ENCODE data around the gene CAPN10.
A peak's percentile ranks its signal among the peaks of the same experiment; 100 is the strongest.
"Not testable (repeated sequence)": the region's sequence is repeated elsewhere in the genome, so short reads cannot be mapped to it uniquely, and the experiment has no call there.

CAPN10 gene

DNA sequence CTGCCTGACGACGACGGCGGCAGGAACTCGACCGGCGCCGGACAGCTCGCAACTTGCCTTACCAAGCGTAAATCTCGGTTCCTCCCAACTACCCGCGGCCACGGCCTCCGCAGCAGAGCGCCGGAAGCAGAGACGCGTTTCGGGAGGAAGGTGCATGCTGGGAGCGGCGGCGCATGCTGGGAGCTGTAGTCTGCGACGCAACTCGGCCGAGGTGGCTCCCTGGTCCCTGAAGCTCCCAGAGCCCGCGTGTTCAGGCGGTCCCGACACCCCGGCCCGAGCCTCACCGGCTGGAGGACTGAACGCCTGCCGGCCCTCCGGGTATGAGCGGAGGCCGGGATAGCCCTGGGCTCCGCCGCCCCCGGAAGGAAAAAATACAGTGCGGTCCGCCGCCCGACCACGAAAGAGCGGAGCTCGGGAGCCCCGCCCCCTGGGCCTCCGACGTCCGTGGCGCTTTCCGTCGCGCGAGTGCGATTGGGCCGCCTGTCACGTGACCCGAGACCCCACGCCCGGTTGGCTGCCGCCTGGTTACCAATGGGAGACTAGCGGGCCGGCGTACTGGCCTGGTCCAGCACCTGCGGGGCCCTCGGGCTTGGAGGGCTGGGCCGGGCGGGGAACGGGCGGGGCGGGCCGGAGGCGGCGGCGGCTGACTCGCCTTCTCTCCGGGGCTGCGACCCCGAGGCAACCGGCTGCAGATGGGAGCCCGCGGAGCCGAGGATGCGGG lies at the start of gene CAPN10:
CAPN10 (plus strand) TSS at position 537 of the 721 bp plus-strand sequence; CDS start at position 715, 178 bp downstream.
- H3K4me1 ChIP-seq (ENCODE audit: control insufficient read depth, insufficient read depth, low read length), result peaks cover 28% of the 10 kb centered on the region
- H3K9ac ChIP-seq (ENCODE audit: low read length), result peak within 1 kb of the TSS; percentile 84
- H3K9me3 ChIP-seq (ENCODE audit: control insufficient read depth, low read length), result no peaks in the 10 kb centered on the region
- no peaks in the 10 kb centered on the region for H3K27me3 ChIP-seq (ENCODE audit: control insufficient read depth, insufficient read depth, low read length)
- peaks cover 3% of the 10 kb centered on the region for H3K36me3 ChIP-seq (ENCODE audit: control insufficient read depth, insufficient read depth, low read length)
- H3K4me3 ChIP-seq (ENCODE audit: low read length), result peak within 1 kb of the TSS; percentile 51

GRCh38 chr2:240538031-240538780 lies 48.3 kb upstream of the CAPN10 start:
- Histone ChIP-seq H3K27me3 (ENCODE audit: control insufficient read depth, insufficient read depth, low read length) (no peaks in the 10 kb centered on the region), H3K4me3 (ENCODE audit: low read length) (no peak overlapping the region)

GRCh38 chr2:240539101-240539500 lies 47.4 kb upstream of the CAPN10 start:
- not testable (repeated sequence) for H3K9me3 ChIP-seq (ENCODE audit: control insufficient read depth, low read length); H3K27me3 ChIP-seq (ENCODE audit: control insufficient read depth, insufficient read depth, low read length)

More at GRCh38 chr2:240538031-240538780, 48.3 kb upstream of the CAPN10 start:
- peaks cover 9% of the 10 kb centered on the region for H3K36me3 ChIP-seq (ENCODE audit: control insufficient read depth, insufficient read depth, low read length)
- H3K9me3 ChIP-seq (ENCODE audit: control insufficient read depth, low read length), result no peaks in the 10 kb centered on the region
- H3K9ac ChIP-seq (ENCODE audit: low read length), result no peak overlapping the region
- no peaks in the 10 kb centered on the region for H3K4me1 ChIP-seq (ENCODE audit: control insufficient read depth, insufficient read depth, low read length)

DNA sequence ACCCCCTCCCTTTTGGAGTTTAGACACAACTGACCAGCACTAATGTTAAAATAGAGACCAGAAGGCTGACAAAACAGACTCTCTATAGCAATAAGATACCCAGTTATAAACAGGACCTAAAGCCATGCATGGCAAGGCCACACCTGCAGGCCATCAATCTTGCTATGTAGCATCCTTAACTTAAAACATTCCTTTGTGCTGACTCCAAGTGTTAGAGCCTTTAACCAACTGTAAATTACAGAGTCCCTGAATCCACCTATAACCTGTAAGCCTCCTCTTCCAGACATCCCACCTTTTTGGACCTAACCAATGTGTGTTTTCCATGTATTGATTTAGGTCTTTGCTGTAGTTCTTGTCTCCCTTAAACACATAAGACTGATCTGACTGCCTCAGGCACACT lies 46.6 kb upstream of the CAPN10 start:
- Histone ChIP-seq H3K9ac (ENCODE audit: low read length) (no peak overlapping the region), H3K27me3 (ENCODE audit: control insufficient read depth, insufficient read depth, low read length) (no peaks in the 10 kb centered on the region), H3K36me3 (ENCODE audit: control insufficient read depth, insufficient read depth, low read length) (peaks cover 9% of the 10 kb centered on the region), H3K4me1 (ENCODE audit: control insufficient read depth, insufficient read depth, low read length) (no peaks in the 10 kb centered on the region), H3K4me3 (ENCODE audit: low read length) (no peak overlapping the region), H3K9me3 (ENCODE audit: control insufficient read depth, low read length) (no peaks in the 10 kb centered on the region)

More at GRCh38 chr2:240539101-240539500, 47.4 kb upstream of the CAPN10 start:
- not testable (repeated sequence) for H3K9ac ChIP-seq (ENCODE audit: low read length); H3K4me3 ChIP-seq (ENCODE audit: low read length); H3K4me1 ChIP-seq (ENCODE audit: control insufficient read depth, insufficient read depth, low read length); H3K36me3 ChIP-seq (ENCODE audit: control insufficient read depth, insufficient read depth, low read length)

GRCh38 chr2:240551288-240551687 lies 35.2 kb upstream of the CAPN10 start:
- Histone ChIP-seq H3K4me3 (ENCODE audit: low read length) (no peak overlapping the region), H3K4me1 (ENCODE audit: control insufficient read depth, insufficient read depth, low read length) (no peaks in the 10 kb centered on the region), H3K27me3 (ENCODE audit: control insufficient read depth, insufficient read depth, low read length) (no peaks in the 10 kb centered on the region), H3K9me3 (ENCODE audit: control insufficient read depth, low read length) (no peaks in the 10 kb centered on the region), H3K9ac (ENCODE audit: low read length) (no peak overlapping the region), H3K36me3 (ENCODE audit: control insufficient read depth, insufficient read depth, low read length) (peaks cover 5% of the 10 kb centered on the region)

GRCh38 chr2:240551811-240552210 lies 34.7 kb upstream of the CAPN10 start:
- no peaks in the 10 kb centered on the region for H3K27me3 ChIP-seq (ENCODE audit: control insufficient read depth, insufficient read depth, low read length)
- peaks cover 5% of the 10 kb centered on the region for H3K36me3 ChIP-seq (ENCODE audit: control insufficient read depth, insufficient read depth, low read length)
- H3K9me3 ChIP-seq (ENCODE audit: control insufficient read depth, low read length), result no peaks in the 10 kb centered on the region
- no peak overlapping the region for H3K9ac ChIP-seq (ENCODE audit: low read length)
- peaks cover 4% of the 10 kb centered on the region for H3K4me1 ChIP-seq (ENCODE audit: control insufficient read depth, insufficient read depth, low read length)
- H3K4me3 ChIP-seq (ENCODE audit: low read length), result no peak overlapping the region

DNA sequence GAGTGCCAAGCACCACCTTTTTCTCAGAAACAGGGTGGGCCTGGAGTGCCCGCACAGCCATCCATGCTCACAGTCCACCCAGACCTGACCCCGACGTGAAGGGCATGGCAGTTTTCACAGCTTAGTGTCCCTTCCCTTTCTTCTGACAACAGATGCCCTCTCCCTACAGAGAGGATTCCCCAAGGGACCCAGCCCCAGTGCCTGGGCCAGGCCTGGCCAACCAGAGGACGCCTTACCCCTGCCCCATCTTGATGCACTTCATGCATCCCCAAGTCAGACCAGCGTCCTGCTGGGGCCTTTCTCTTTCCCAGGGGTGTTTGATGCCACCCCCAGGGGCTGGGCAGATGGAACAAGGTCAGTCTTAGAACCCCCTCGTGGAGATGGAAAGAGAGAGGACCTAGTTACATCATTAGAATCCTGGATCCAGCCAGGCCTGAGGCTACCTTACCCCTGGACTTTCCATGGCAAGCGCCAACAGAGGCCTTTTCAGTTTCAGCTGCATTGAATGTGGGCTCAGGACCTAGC lies 32.5 kb upstream of the CAPN10 start:
- no peak overlapping the region for H3K4me3 ChIP-seq (ENCODE audit: low read length)
- H3K36me3 ChIP-seq (ENCODE audit: control insufficient read depth, insufficient read depth, low read length), result peaks cover 5% of the 10 kb centered on the region
- no peak overlapping the region for H3K9ac ChIP-seq (ENCODE audit: low read length)
- H3K9me3 ChIP-seq (ENCODE audit: control insufficient read depth, low read length), result no peaks in the 10 kb centered on the region
- no peaks in the 10 kb centered on the region for H3K27me3 ChIP-seq (ENCODE audit: control insufficient read depth, insufficient read depth, low read length)
- peaks cover 18% of the 10 kb centered on the region for H3K4me1 ChIP-seq (ENCODE audit: control insufficient read depth, insufficient read depth, low read length)

DNA sequence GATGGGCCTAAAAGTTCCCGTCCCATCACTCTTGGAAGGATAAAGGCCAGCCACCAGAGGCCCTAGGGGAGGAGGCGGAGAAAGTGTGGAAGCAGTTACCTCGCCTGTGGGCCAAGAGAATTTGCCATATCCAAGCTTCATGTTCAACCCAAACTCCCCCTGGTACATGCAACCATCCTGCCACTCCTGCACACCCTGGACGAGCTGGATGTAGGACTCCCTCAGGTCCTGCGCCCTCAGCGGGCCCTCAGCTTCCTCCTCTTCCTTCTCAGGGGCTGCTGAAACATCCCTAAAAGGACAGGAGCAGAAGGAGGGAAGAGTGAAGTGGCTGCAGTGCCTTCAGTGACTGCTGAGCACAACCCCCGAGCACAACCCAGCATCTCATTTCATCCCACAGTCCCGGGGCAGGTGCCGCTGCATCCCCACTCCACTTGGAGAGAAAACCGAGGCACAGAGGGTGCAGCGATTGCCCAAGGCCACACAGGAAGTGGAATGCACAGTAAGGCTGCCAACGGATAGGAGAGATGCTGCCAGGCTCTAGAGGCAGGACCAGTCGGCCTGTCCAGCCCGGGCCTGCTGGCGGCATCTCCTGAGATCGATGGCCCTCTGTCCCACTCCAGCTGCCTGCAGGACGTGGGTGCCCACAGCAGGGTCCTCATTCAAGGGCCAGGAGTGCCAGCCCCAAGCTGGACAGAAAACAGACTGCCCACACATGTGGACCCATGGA lies 31.6 kb upstream of the CAPN10 start:
- Histone ChIP-seq H3K9me3 (ENCODE audit: control insufficient read depth, low read length) (no peaks in the 10 kb centered on the region), H3K9ac (ENCODE audit: low read length) (no peak overlapping the region), H3K27me3 (ENCODE audit: control insufficient read depth, insufficient read depth, low read length) (no peaks in the 10 kb centered on the region), H3K4me3 (ENCODE audit: low read length) (no peak overlapping the region), H3K36me3 (ENCODE audit: control insufficient read depth, insufficient read depth, low read length) (peaks cover 5% of the 10 kb centered on the region), H3K4me1 (ENCODE audit: control insufficient read depth, insufficient read depth, low read length) (peaks cover 26% of the 10 kb centered on the region)

- no peak overlapping the region for H3K4me3 ChIP-seq (ENCODE audit: low read length)
- H3K27me3 ChIP-seq (ENCODE audit: control insufficient read depth, insufficient read depth, low read length), result no peaks in the 10 kb centered on the region
- H3K9ac ChIP-seq (ENCODE audit: low read length), result no peak overlapping the region
- H3K36me3 ChIP-seq (ENCODE audit: control insufficient read depth, insufficient read depth, low read length), result peaks cover 5% of the 10 kb centered on the region
- H3K9me3 ChIP-seq (ENCODE audit: control insufficient read depth, low read length), result no peaks in the 10 kb centered on the region
- peaks cover 26% of the 10 kb centered on the region for H3K4me1 ChIP-seq (ENCODE audit: control insufficient read depth, insufficient read depth, low read length)
These were observed 30.8 kb upstream of the CAPN10 start for GRCh38 chr2:240555541-240556250.

- H3K27me3 ChIP-seq (ENCODE audit: control insufficient read depth, insufficient read depth, low read length), result no peaks in the 10 kb centered on the region
- H3K4me3 ChIP-seq (ENCODE audit: low read length), result no peak overlapping the region
- peaks cover 30% of the 10 kb centered on the region for H3K4me1 ChIP-seq (ENCODE audit: control insufficient read depth, insufficient read depth, low read length)
- H3K36me3 ChIP-seq (ENCODE audit: control insufficient read depth, insufficient read depth, low read length), result peaks cover 5% of the 10 kb centered on the region
- no peak overlapping the region for H3K9ac ChIP-seq (ENCODE audit: low read length)
- H3K9me3 ChIP-seq (ENCODE audit: control insufficient read depth, low read length), result no peaks in the 10 kb centered on the region
These were observed 29.9 kb upstream of the CAPN10 start for GRCh38 chr2:240556553-240557100.

GRCh38 chr2:240557101-240557751 lies 29.3 kb upstream of the CAPN10 start:
- Histone ChIP-seq H3K4me1 (ENCODE audit: control insufficient read depth, insufficient read depth, low read length) (peaks cover 36% of the 10 kb centered on the region), H3K27me3 (ENCODE audit: control insufficient read depth, insufficient read depth, low read length) (no peaks in the 10 kb centered on the region), H3K4me3 (ENCODE audit: low read length) (no peak overlapping the region), H3K36me3 (ENCODE audit: control insufficient read depth, insufficient read depth, low read length) (peaks cover 5% of the 10 kb centered on the region), H3K9me3 (ENCODE audit: control insufficient read depth, low read length) (no peaks in the 10 kb centered on the region), H3K9ac (ENCODE audit: low read length) (no peak overlapping the region)
